SK-N-SH (cell line): ENCODE data around the gene NRP2. TPM values are rescaled to one million over a fixed set of nuclear protein-coding genes. Genes with fewer than 3 reads are reported as not detected.

Experiments used
- CTCF ChIA-PET: fragments of 300-600, 350-600 bp; formaldehyde crosslinking; extraction: SDS; loops from one replicate; lab custom pipeline; 2021; lab: Yijun Ruan, JAX
- POLR2A ChIA-PET: fragments of 350-600 bp; sonication (Branson Sonifier 250); formaldehyde crosslinking; extraction: SDS; loops from one replicate; lab custom pipeline; 2020; ENCODE audit warnings: antibody characterized with exemption, inconsistent platforms; lab: Yijun Ruan, JAX
- DNase-seq: peaks from one replicate; pipeline ENCODE4 v3.0.0; 2012
- H2AFZ ChIP-seq: fragments of 200-600 bp; sonication (generic); 2 replicates; pipeline ENCODE4 v1.8.1; 2016; ENCODE audit warnings: antibody characterized with exemption, mild to moderate bottlenecking, low read depth
- H3F3A ChIP-seq: fragments of 200-600 bp; sonication (generic); replicated peaks from 2 replicates; pipeline ENCODE3; 2016; ENCODE audit warnings: antibody characterized with exemption, mild to moderate bottlenecking; ENCODE audit not compliant: insufficient read depth
- H3K27ac ChIP-seq, 2 experiments: fragments of 200-500 bp in 1 of 2; fragments of 200-600 bp in 1 of 2; sonication (Bioruptor generic) in 1 of 2; sonication (generic), shearing (Covaris generic) in 1 of 2; 2 replicates each; pipeline versions ENCODE4 v1.5.1 to v1.6.1; 2014 to 2016; ENCODE audit warnings: low read depth in 2 of 2, inconsistent platforms in 1 of 2, low read length in 1 of 2, mild to moderate bottlenecking in 1 of 2, mixed read lengths in 1 of 2
- H3K27me3 ChIP-seq: fragments of 200-600 bp; sonication (generic), shearing (Covaris generic); 2 replicates; pipeline ENCODE4 v1.6.1; 2016; ENCODE audit warnings: mixed run types; ENCODE audit not compliant: insufficient read depth
- H3K36me3 ChIP-seq, 2 experiments: fragments of 200-500 bp in 1 of 2; fragments of 200-600 bp in 1 of 2; sonication (Bioruptor generic) in 1 of 2; sonication (generic) in 1 of 2; replicated peaks in 1 of 2; 2 replicates each; pipeline versions ENCODE3 to v1.5.1; 2014 to 2016; ENCODE audit warnings: low read length in 1 of 2, mild to moderate bottlenecking in 1 of 2; ENCODE audit not compliant: insufficient read depth in 2 of 2, control insufficient read depth in 1 of 2
- H3K4me1 ChIP-seq, 2 experiments: fragments of 200-500 bp in 1 of 2; fragments of 200-600 bp in 1 of 2; sonication (Bioruptor generic) in 1 of 2; sonication (generic), shearing (Covaris generic) in 1 of 2; 2 replicates each; pipeline versions ENCODE4 v1.5.1 to v1.6.1; 2014 to 2016; ENCODE audit warnings: low read depth in 1 of 2, low read length in 1 of 2, mixed run types in 1 of 2; ENCODE audit not compliant: insufficient read depth in 2 of 2, control insufficient read depth in 1 of 2
- H3K4me2 ChIP-seq: fragments of 200-600 bp; sonication (generic), shearing (Covaris generic); 2 replicates; pipeline ENCODE4 v1.6.1; 2017; ENCODE audit warnings: mixed run types
- H3K4me3 ChIP-seq, 2 experiments: fragments of 200-500 bp in 1 of 2; fragments of 200-600 bp in 1 of 2; sonication (Bioruptor generic) in 1 of 2; sonication (generic), shearing (Covaris generic) in 1 of 2; 2 replicates each; pipeline versions ENCODE4 v1.5.1 to v1.8.1; 2014 to 2016; ENCODE audit warnings: low read depth in 2 of 2, inconsistent platforms in 1 of 2, low read length in 1 of 2, mild to moderate bottlenecking in 1 of 2, mixed read lengths in 1 of 2, moderate library complexity in 1 of 2
- H3K79me2 ChIP-seq: fragments of 200-600 bp; sonication (generic); 2 replicates; pipeline ENCODE4 v1.8.1; 2017; ENCODE audit warnings: mild to moderate bottlenecking; ENCODE audit not compliant: insufficient read depth
- H3K9ac ChIP-seq: fragments of 200-600 bp; sonication (generic); 2 replicates; pipeline ENCODE4 v1.6.1; 2017; ENCODE audit warnings: mixed run types
- H3K9me2 ChIP-seq: fragments of 200-600 bp; sonication (generic); 2 replicates; pipeline ENCODE4 v1.6.1; 2017; ENCODE audit warnings: mixed run types
- H3K9me3 ChIP-seq: fragments of 200-600 bp; sonication (generic); 2 replicates; pipeline ENCODE4 v1.6.1; 2017; ENCODE audit warnings: mixed run types, mild to moderate bottlenecking, moderate library complexity
- H4K20me1 ChIP-seq: fragments of 200-600 bp; sonication (generic); 2 replicates; pipeline ENCODE4 v1.6.1; 2017; ENCODE audit warnings: mild to moderate bottlenecking, mixed run types; ENCODE audit not compliant: insufficient read depth
- CHD2 ChIP-seq: fragments of 150-350 bp; IDR thresholded peaks from 2 replicates; pipeline ENCODE4 v1.6.1; 2018; ENCODE audit warnings: low read length; ENCODE audit not compliant: partially characterized antibody
- CTCF ChIP-seq: fragments of 200-600 bp; sonication (generic); IDR thresholded peaks from 2 replicates; pipeline ENCODE4 v1.6.1; 2017; ENCODE audit warnings: antibody characterized with exemption, mild to moderate bottlenecking, moderate library complexity
- ELF1 ChIP-seq: IDR thresholded peaks from 2 replicates; pipeline ENCODE4 v1.4.0; 2012
- EP300 ChIP-seq, 2 experiments: IDR thresholded peaks; 2 replicates each; pipeline versions ENCODE4 v1.4.0 to v1.6.1; 2012; ENCODE audit warnings: borderline replicate concordance in 1 of 2, low read depth in 1 of 2, low read length in 1 of 2
- EZH2phosphoT487 ChIP-seq: fragments of 200-600 bp; sonication (generic); IDR thresholded peaks from 2 replicates; pipeline ENCODE4 v1.6.1; 2017; ENCODE audit warnings: low read depth, mixed run types, mild to moderate bottlenecking, antibody characterized with exemption, moderate library complexity, borderline replicate concordance
- FOXJ3 ChIP-seq: sonication (generic); formaldehyde crosslinking; IDR thresholded peaks from 2 replicates; pipeline ENCODE4 v1.5.1; 2020; ENCODE audit warnings: mild to moderate bottlenecking, missing genetic modification reagents
- GATA2 ChIP-seq: sonication (generic); formaldehyde crosslinking; IDR thresholded peaks from 2 replicates; pipeline ENCODE4 v1.5.0; 2020; ENCODE audit warnings: mild to moderate bottlenecking, missing genetic modification reagents
- IRF3 ChIP-seq: fragments of 150-350 bp; IDR thresholded peaks from 2 replicates; pipeline ENCODE4 v1.6.1; 2016; ENCODE audit warnings: mild to moderate bottlenecking, low read depth, low read length
- MAX ChIP-seq: IDR thresholded peaks from 2 replicates; pipeline ENCODE4 v1.4.0; 2012; ENCODE audit warnings: low read depth
- PBX3 ChIP-seq: IDR thresholded peaks from 2 replicates; pipeline ENCODE4; 2012
- RCOR1 ChIP-seq: fragments of 150-350 bp; IDR thresholded peaks from 2 replicates; pipeline ENCODE4 v1.6.1; 2017; ENCODE audit warnings: antibody characterized with exemption, low read length
- RXRA ChIP-seq: IDR thresholded peaks from 2 replicates; pipeline ENCODE4 v1.4.0; 2012; ENCODE audit warnings: low read depth, mild to moderate bottlenecking, borderline replicate concordance
- SIN3A ChIP-seq: IDR thresholded peaks from 2 replicates; pipeline ENCODE4 v1.6.1; 2012; ENCODE audit warnings: low read depth, mild to moderate bottlenecking, low read length, moderate library complexity, borderline replicate concordance
- SMC3 ChIP-seq: IDR thresholded peaks from 2 replicates; pipeline ENCODE4 v1.6.1; 2012; ENCODE audit warnings: low read depth, low read length, improper control_type of control experiment
- TCF12 ChIP-seq: IDR thresholded peaks from 2 replicates; pipeline ENCODE4 v1.4.0; 2012
- TEAD4 ChIP-seq: IDR thresholded peaks from 2 replicates; pipeline ENCODE4 v1.4.0; 2012; ENCODE audit warnings: mild to moderate bottlenecking, borderline replicate concordance; ENCODE audit not compliant: insufficient read depth
- YY1 ChIP-seq: IDR thresholded peaks from 2 replicates; pipeline ENCODE4 v1.4.0; 2012; ENCODE audit warnings: low read depth, mild to moderate bottlenecking
- ZBTB33 ChIP-seq: IDR thresholded peaks from 2 replicates; pipeline ENCODE4 v1.4.0; 2012; ENCODE audit warnings: low read depth, borderline replicate concordance
- WGBS: methylation state at CpG from one replicate; pipeline ENCODE4 v1.1.6; 2017; ENCODE audit warnings: low lambda C conversion rate; 5-methylcytosine and 5-hydroxymethylcytosine counted together
- polyA plus RNA-seq, 3 experiments: library from polyadenylated mRNA; depleted of rRNA; stranded (reverse); fragments of >200 nt; gene quantifications; 2 replicates each; pipeline ENCODE4 v1.2.3, GENCODE V29; 2012

The NRP2 gene
- polyA plus RNA-seq, 1 of the 3 experiments (the other 2 are of a cell fraction): 68.8 TPM

- H3K9ac ChIP-seq: no peak overlapping the region
- DNase-seq: no peak
- H3K4me2 ChIP-seq: no peak overlapping the region
- WGBS: 81% methylated on average over 1 of the region's 1 CpG
- no peak for TF ChIP-seq EP300 (IDR thresholded peaks at IDR 0.05; ENCODE audit: borderline replicate concordance in 1 of 2, low read depth in 1 of 2, low read length in 1 of 2)
- no peak for TF ChIP-seq TEAD4
- TF ChIP-seq FOXJ3 (CRISPR knock-in tag): no peak
- no peak for TF ChIP-seq RCOR1
- no peak for TF ChIP-seq TCF12
- TF ChIP-seq EZH2phosphoT487: no peak
- ChIA-PET POLR2A (no interaction called here), CTCF (interaction anchor here (0.7 to 1.4 kb wide), 2 partner anchors 83 to 144 kb away, joined by 3 read pairs; no protein-coding TSS in a partner anchor)
- no peak overlapping the region for H2AFZ ChIP-seq
- H3K79me2 ChIP-seq: no peaks in the 10 kb centered on the region
- H3K4me3 ChIP-seq: no peak overlapping the region
- H3K27ac ChIP-seq: no peak overlapping the region
- no peaks in the 10 kb centered on the region for H3K9me2 ChIP-seq
- no peaks in the 10 kb centered on the region for H3K36me3 ChIP-seq
- H3K27me3 ChIP-seq: no peaks in the 10 kb centered on the region
- no peaks in the 10 kb centered on the region for H4K20me1 ChIP-seq
- H3K9me3 ChIP-seq: no peaks in the 10 kb centered on the region
- H3K4me1 ChIP-seq: peaks cover 0 to 4% of the 10 kb centered on the region in 2 experiments; a peak in 1 of 4 replicates
- H3F3A ChIP-seq: no peaks in the 10 kb centered on the region
These were observed 121.2 kb downstream of the NRP2 start for GRCh38 chr2:205803500-205803899.

GRCh38 chr2:205805136-205805535 lies 122.8 kb downstream of the NRP2 start:
- Histone ChIP-seq H3K4me1 (peaks cover 0 to 9% of the 10 kb centered on the region in 2 experiments; a peak in 1 of 4 replicates), H3K79me2 (no peaks in the 10 kb centered on the region), H4K20me1 (no peaks in the 10 kb centered on the region), H3F3A (no peaks in the 10 kb centered on the region), H3K27me3 (no peaks in the 10 kb centered on the region), H3K4me2 (no peak overlapping the region), H3K9ac (no peak overlapping the region), H3K36me3 (no peaks in the 10 kb centered on the region), H3K4me3 (no peak overlapping the region), H2AFZ (no peak overlapping the region), H3K9me2 (no peaks in the 10 kb centered on the region), H3K9me3 (no peaks in the 10 kb centered on the region), H3K27ac (no peak overlapping the region)
- 87% methylated on average over 8 of the region's 8 CpGs for WGBS
- CTCF ChIA-PET: interaction anchor here (0.8 kb wide), 1 partner anchor 121 kb away, joined by 4 read pairs; no protein-coding TSS in a partner anchor
- POLR2A ChIA-PET: no interaction called here
- DNase-seq: no peak
- no peak for TF ChIP-seq CTCF
- no peak for TF ChIP-seq SMC3
- no peak for TF ChIP-seq PBX3
- no peak for TF ChIP-seq GATA2 (CRISPR knock-in tag)
- TF ChIP-seq RCOR1: no peak
- no peak for TF ChIP-seq CHD2
- TF ChIP-seq RXRA: no peak
- no peak for TF ChIP-seq YY1
- TF ChIP-seq MAX: no peak
- no peak for TF ChIP-seq ZBTB33
- no peak for TF ChIP-seq ELF1
- no peak for TF ChIP-seq IRF3
- TF ChIP-seq SIN3A: no peak
